Spleen (tissue), 7 donors: ENCODE results near the gene OR1Q1.

ENCODE experiments used
- POLR2AphosphoS5 ChIP-seq, 3 donors: sonication (generic); formaldehyde crosslinking; IDR thresholded peaks; one replicate each; pipeline ENCODE4 v1.5.1; 2017; ENCODE audit warnings: antibody characterized with exemption in 3 of 3
- TF ChIP-seq, protein P1 (sequence below), 11 experiments: fragments of 200-600 bp in 7 of 11; fragments of 450-650 bp in 4 of 11; sonication (generic) in 4 of 11; IDR thresholded peaks in 8 of 11; conservative IDR thresholded peaks in 3 of 11; 1 replicate in 7 of 11; 2 replicates in 4 of 11; pipeline versions ENCODE4 v1.4.0 to v1.8.0; 2016 to 2021; ENCODE audit warnings: antibody characterized with exemption in 11 of 11, inconsistent platforms in 4 of 11, mild to moderate bottlenecking in 1 of 11
- donor health status: DM: no; HTN: no; CAD: no; lungs with moderate emphysema.
- donor health status: DM: no; HTN: no; CAD: no.
- donor health status: DM: no; HTN: no; CAD: no.

DNA sequence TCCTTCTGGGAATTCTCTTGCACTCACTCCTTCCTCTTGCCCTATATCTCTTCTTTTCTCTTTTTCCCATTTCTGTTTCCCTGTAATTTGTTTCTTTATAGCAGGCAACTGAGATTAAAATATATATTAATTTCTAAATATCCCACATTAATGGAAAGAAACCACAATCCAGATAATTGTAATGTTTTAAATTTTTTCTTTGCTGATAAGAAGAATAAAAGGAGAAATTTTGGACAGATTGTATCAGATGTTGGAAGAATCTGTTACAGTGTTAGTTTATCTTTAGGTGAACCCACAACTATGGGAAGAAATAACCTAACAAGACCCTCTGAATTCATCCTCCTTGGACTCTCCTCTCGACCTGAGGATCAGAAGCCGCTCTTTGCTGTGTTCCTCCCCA lies 46.9 kb downstream of the OR1Q1 start, which contains the start of gene OR1L1:
- TF ChIP-seq, protein P1, sequence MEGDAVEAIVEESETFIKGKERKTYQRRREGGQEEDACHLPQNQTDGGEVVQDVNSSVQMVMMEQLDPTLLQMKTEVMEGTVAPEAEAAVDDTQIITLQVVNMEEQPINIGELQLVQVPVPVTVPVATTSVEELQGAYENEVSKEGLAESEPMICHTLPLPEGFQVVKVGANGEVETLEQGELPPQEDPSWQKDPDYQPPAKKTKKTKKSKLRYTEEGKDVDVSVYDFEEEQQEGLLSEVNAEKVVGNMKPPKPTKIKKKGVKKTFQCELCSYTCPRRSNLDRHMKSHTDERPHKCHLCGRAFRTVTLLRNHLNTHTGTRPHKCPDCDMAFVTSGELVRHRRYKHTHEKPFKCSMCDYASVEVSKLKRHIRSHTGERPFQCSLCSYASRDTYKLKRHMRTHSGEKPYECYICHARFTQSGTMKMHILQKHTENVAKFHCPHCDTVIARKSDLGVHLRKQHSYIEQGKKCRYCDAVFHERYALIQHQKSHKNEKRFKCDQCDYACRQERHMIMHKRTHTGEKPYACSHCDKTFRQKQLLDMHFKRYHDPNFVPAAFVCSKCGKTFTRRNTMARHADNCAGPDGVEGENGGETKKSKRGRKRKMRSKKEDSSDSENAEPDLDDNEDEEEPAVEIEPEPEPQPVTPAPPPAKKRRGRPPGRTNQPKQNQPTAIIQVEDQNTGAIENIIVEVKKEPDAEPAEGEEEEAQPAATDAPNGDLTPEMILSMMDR (IDR thresholded peaks at IDR 0.05 in 8 of 11, conservative IDR thresholded peaks at IDR 0.05 in 3 of 11): no peak
- no peak for TF ChIP-seq POLR2AphosphoS5 (IDR thresholded peaks at IDR 0.05)
